Measurements from ENCODE around the gene MAGI2.

DNA sequence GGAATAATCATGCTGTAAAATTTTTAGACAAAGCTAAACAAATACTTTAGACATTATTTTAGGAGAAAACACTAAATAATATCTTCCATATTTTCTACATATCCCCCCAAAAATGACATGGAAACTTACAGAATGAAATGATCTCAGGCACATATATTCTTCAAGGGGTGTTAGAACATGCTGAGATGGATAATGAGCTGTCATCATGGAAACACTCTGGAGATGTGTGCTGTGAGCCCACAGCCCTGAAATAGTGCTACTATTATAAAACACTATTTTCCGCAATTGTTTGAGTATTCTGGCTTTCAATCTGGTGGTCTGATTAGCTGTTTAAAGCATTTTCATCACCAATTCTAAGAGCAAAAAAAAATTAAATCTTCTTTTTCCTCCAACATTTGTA lies 1269.2 kb downstream of the MAGI2 start:
- TF ChIP-seq EZH2phosphoT487 (IDR thresholded peaks at IDR 0.05; ENCODE audit: insufficient read depth, low read depth) (no peak), EZH2 (IDR thresholded peaks at IDR 0.05; ENCODE audit: insufficient read depth, poor library complexity, severe bottlenecking) (no peak)
